Stimulated activated CD4-positive, alpha-beta T cell treated with anti-CD3 and anti-CD28 coated beads, Interleukin-4, amount 100 ng/mL, for 24 hours (primary cell): Measurements from ENCODE around the gene BCAS3.
"Not testable (repeated sequence)": the region's sequence is repeated elsewhere in the genome, so short reads cannot be mapped to it uniquely, and the experiment has no call there.

Experiments
- DNase-seq: peaks from one replicate; pipeline ENCODE4 v3.0.0-alpha.2; 2020

The BCAS3 gene

GRCh38 chr17:61240851-61241468, 563.3 kb downstream of the BCAS3 start:
- DNase-seq = no peak

GRCh38 chr17:61244988-61245387, 567.3 kb downstream of the BCAS3 start:
- DNase-seq = not testable (repeated sequence)

GRCh38 chr17:61245706-61246135, 568.1 kb downstream of the BCAS3 start:
- no peak for DNase-seq

- no peak for DNase-seq
Measured at GRCh38 chr17:61247439-61247838, 569.8 kb downstream of the BCAS3 start.

GRCh38 chr17:61248399-61248798, 570.7 kb downstream of the BCAS3 start:
- DNase-seq = no peak

- DNase-seq = no peak
Measured at GRCh38 chr17:61249649-61250299, 572.1 kb downstream of the BCAS3 start.

- DNase-seq = no peak
Measured at GRCh38 chr17:61250335-61250890, 572.8 kb downstream of the BCAS3 start.

- DNase-seq = no peak
Measured at GRCh38 chr17:61251939-61252865, 574.6 kb downstream of the BCAS3 start.

- DNase-seq = no peak
Measured at GRCh38 chr17:61253362-61253761, 575.7 kb downstream of the BCAS3 start.

- no peak for DNase-seq
Measured at GRCh38 chr17:61253937-61254574, 576.4 kb downstream of the BCAS3 start.

- no peak for DNase-seq
Measured at GRCh38 chr17:61254904-61255303, 577.3 kb downstream of the BCAS3 start.

GRCh38 chr17:61255647-61256046, 578.0 kb downstream of the BCAS3 start:
- DNase-seq = no peak

GRCh38 chr17:61259360-61259759, 581.7 kb downstream of the BCAS3 start:
- no peak for DNase-seq

GRCh38 chr17:61260071-61260797, 582.6 kb downstream of the BCAS3 start:
- no peak for DNase-seq

- DNase-seq = no peak
Measured at GRCh38 chr17:61261001-61261637, 583.5 kb downstream of the BCAS3 start.

- no peak for DNase-seq
Measured at GRCh38 chr17:61265397-61265796, 587.7 kb downstream of the BCAS3 start.

- no peak for DNase-seq
Measured at GRCh38 chr17:61267847-61268246, 590.2 kb downstream of the BCAS3 start.

GRCh38 chr17:61275395-61275794, 597.7 kb downstream of the BCAS3 start:
- no peak for DNase-seq

GRCh38 chr17:61276806-61277205, 599.2 kb downstream of the BCAS3 start:
- no peak for DNase-seq

GRCh38 chr17:61279476-61280145, 602.0 kb downstream of the BCAS3 start:
- no peak for DNase-seq

GRCh38 chr17:61280338-61280737, 602.7 kb downstream of the BCAS3 start:
- DNase-seq = no peak
